GM19455 (cell line): Measurements from ENCODE around the gene SH3GL1.
"Not testable (repeated sequence)": the region's sequence is repeated elsewhere in the genome, so short reads cannot be mapped to it uniquely, and the experiment has no call there.

ENCODE experiments used
- ATAC-seq: cut with Tn5 transposase; IDR thresholded peaks from one replicate; pipeline ENCODE4 v1.9.1; 2021; ENCODE audit not compliant: unreplicated experiment

SH3GL1 gene

DNA sequence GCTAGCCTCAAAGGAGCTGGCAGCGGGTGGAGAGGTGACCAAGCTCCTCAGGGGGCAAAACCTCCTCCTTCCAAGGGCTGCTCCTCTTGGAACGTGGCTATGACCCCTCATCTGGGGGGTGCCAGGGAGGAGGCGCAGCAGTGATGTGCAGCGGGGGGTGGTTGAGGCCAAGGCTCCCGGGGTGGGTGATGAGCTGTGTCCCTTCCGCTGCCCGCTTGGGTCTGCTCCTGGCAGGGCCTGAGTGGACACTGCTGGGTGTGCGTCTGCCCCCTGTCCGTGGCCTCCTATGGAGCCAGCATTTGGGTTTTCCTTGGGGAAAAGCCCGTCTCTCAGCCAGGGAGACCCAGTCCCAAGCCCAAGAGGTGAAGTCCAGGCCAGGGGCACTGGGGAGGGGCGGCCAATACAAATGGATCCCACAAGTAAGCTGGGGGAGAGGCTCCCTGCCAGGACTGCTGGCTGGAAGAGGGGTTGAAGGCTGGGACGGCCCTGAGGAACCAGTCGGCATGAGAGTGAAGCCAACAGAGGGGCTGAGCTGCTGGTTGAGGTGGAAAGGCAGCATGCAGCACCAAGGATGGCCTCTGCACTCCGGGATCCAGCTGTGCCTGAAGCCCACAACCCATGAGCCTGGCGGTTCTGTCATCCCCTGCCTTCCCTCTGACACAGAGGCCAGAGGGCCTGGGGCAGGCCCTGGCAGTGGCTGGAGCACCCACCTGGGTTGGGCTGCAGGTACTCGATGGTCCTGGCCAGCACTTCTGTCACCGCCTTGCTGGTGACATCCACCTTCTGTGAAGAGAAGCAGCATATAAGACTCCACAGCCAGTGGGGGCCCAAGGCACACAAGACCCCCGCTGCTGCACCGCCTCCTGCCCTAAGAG lies 34.3 kb downstream of the SH3GL1 start:
- no peak for ATAC-seq

- no peak for ATAC-seq
Measured at GRCh38 chr19:4365341-4365740, 35.0 kb downstream of the SH3GL1 start.

DNA sequence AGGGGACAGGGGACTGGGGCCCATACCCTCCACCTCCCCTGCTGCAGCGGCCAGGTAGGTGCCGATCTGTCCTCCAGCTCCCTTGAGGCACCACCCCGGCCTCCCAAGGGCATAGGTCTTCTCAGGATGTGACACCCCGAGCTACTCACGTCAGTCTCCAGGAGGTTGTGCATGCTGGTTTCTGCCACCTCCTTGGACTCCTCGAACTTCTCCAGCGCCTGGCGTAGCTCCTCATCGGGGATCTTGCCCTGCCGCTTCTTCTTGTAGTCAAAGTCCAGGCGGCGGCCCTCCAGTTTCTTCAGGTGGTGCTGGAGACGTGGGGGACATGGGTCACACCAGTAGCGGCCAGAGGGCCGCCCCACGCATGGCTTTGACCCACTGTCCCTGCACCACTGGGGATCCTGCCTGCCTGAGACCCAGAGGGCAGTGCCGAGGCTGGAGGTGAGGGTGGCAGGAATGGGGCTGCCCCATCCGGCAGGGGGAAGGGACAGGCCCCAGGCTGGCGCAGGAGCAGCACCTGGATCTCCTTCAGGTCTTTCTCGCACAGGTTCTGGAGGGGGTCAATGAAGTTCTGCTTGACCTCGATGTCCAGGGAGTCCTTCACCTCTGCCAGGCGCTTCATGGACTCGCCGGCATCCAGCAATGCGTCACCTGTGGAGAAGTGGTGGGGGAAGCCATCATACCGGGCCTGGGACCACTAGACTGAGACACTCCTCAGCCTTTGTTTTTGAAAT lies 36.6 kb downstream of the SH3GL1 start:
- no peak for ATAC-seq

- ATAC-seq: no peak
Measured at GRCh38 chr19:4362831-4363545, 37.4 kb downstream of the SH3GL1 start.

DNA sequence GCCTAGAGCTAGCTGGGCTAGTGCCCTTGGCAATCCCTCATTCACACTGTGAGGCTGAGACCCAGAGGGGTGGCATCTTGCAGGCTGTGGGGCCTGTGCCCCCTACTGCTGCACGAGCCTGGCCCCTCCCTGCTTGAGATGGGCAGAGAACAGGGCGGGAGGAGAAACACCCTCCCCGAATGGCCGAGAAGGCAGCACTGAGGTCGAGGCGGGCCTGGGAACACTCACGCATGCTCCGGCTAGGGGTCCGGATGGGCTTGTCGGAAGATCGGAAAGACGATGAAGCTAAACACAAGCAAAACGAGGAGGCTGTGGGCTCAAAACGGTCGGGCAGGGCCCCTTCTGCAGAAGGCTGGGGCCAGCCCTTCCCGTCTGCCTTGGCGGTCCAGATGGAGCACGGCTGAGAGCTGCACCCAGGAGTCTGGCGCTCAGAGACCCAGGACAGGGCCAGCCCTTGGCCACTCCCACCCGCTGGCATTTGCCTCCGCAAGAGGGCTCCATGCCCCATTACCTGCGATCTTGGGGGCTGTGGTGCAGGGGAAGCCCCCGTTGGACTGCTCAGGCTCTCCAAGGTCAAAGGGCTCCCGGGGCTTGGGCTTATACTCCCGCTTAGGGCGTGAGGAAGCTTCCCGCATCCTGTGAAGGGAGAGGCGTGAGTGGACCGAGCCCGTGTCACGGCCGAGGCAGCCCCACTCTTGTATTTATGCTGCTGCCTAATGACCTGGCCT lies 38.1 kb downstream of the SH3GL1 start:
- ATAC-seq: no peak

- no peak for ATAC-seq
Measured at GRCh38 chr19:4361152-4362046, 38.9 kb downstream of the SH3GL1 start.

DNA sequence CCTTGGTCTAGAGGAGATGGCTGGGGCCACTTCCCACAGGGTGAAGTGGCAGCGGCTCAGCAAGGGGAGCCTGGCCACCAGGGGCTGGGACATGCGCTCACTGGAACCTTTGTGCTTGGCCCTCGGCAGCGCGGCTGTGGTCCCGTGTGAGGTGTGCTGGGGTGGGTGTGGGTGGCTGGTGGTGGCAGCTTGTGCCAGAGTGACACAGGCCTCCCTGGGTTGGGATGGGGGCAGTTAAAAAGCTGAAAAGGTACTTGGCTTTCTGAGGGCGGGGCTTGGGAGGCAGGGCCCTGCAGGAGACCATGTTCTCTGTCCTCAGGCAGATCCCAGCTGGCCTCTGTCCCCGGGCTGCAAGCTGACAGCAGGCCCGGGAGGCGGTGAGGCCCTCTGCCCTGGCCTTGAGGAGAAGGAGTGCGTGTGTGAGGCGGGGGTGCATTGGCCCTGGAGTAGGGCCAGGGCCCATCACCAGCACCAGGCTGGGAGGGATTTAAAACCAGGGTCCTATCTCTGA lies 39.7 kb downstream of the SH3GL1 start:
- ATAC-seq: no peak

DNA sequence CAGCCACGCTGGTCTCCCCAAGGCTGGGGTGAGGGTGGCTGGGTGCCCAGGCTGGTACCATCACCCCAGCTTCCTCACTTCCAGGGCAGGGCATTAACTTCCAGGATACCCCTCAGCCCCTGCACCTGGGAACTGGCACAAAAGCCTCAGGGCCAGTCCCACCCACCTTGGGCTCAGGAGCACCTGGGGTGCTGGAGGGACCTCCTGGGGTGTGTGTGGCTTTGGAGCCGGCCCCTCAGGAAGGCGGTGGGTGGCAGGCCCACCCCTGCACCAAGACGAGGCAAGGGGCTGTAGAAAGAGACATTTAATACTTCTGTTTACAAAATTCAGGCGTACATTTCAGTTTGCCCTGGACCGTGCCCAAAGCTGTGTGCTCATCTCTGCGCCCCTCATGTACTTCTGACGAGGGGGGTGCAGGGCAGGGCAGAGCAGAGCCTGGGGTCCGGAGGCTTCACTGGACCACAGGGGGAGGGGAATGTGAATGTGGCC lies 40.2 kb downstream of the SH3GL1 start:
- no peak for ATAC-seq

DNA sequence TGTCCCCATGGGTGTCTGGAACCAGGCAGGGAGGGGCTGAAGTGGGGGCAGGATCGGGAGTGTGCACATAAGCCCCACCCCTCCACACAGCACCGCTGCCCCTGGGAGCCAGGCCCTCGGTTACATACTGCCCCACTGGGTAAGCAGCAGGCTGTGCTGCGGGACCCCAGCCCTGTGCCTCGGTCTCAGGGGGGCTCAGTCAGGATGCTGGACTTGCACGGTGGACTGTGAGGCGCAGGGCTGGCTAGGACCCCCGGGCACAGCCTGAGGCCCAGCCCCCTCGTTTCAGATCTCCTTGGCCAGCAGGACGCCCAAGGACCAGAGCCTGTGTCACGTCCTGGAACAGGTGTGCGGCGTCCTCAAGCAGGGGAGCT lies 40.7 kb downstream of the SH3GL1 start:
- ATAC-seq: no peak

- ATAC-seq: no peak
Measured at GRCh38 chr19:4358709-4359626, 41.4 kb downstream of the SH3GL1 start.

GRCh38 chr19:4357921-4358326 lies 42.4 kb downstream of the SH3GL1 start:
- ATAC-seq: no peak

- no peak for ATAC-seq
Measured at GRCh38 chr19:4357095-4357797, 43.1 kb downstream of the SH3GL1 start.

DNA sequence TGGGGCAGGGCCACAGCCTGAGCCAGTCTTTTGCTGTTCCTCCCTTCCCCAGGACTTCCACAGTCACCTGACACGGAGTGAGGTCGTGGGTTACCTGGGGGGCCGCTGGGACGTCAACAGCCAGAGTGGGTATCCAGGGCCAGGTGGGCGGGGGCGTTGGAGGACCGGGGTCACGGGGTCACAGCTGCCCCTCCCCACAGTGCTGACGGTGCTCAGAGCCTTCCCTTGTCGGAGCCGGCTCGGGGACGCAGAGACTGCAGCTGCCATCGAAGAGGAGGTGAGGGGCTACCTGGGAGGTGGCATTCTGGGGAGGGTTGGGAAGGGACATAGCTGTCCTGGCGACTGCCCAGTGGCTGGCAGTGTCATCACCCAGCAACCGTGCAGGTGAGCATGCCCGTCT lies 45.5 kb downstream of the SH3GL1 start:
- no peak for ATAC-seq

DNA sequence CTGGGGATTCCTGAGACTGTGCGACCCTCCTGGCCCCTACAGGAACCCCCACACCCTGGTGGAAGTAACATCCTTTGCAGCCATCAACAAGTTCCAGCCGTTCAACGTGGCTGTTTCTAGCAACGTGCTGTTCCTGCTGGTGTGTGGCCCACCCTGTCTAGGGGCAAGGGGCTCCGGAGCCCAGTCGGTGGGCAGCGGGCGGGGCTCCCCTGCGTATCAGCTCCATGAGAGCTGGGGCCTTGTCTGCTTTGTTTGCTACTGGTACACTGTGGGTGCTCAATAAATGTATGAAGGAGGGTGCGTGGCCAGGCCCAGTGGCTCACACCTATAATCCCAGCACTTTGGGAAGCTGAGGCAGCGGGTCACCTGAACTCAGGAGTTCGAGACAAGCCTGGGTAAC lies 46.1 kb downstream of the SH3GL1 start:
- ATAC-seq: no peak

- no peak for ATAC-seq
Measured at GRCh38 chr19:4352701-4353121, 47.6 kb downstream of the SH3GL1 start.

GRCh38 chr19:4350726-4351125 lies 49.6 kb downstream of the SH3GL1 start:
- no peak for ATAC-seq

DNA sequence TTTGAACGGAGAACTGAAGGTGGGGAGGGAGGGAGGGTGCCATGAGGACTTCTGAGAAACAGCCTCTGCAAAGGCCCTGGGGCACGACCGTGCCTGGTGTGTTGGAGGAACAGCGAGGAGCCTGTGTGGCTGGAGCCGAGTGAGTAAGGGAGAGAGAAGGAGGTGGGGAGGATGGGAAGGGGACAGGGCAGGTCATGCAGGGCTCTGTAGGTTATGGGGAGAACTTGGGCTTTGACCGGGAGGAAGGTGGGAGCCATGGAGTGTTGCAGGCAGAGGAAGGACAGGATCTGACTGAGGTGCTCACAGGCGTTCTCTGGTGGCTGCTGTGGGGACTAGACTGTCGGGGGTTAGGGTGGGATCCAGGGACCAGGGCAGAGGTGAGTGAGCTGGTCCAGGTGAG lies 50.2 kb downstream of the SH3GL1 start:
- no peak for ATAC-seq

DNA sequence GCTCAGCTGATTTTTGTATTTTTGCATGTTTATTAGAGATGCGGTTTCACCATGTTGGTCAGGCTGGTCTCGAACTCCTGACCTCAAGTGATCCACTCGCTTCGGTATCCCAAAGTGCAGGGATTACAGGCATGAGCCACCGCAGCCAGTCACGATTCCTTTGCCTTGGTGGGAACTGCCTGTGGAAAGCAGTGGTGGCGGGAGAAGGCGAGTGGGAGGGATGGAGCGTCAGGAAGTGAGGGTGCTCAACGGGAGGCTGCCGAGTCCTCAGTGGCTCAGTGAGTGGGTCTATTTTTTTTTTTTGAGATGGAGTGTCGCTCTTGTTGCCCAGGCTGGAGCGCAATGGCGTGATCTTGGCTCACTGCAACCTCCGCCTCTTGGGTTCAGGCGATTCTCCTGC lies 51.1 kb downstream of the SH3GL1 start:
- not testable (repeated sequence) for ATAC-seq
